Astrocyte (in vitro differentiated cells and primary cell): Measurements from ENCODE around the gene NDUFB11. TPM values are rescaled to one million over a fixed set of nuclear protein-coding genes. Genes with fewer than 3 reads are reported as not detected.
A peak's percentile ranks its signal among the peaks of the same experiment; 100 is the strongest.
"Not testable (repeated sequence)": the region's sequence is repeated elsewhere in the genome, so short reads cannot be mapped to it uniquely, and the experiment has no call there.

ENCODE experiments used
- DNase-seq: peaks from one replicate; pipeline ENCODE4 v3.0.0-alpha.2; 2010; ENCODE audit warnings: low read depth
- FAIRE-seq: peaks from 2 replicates; lab custom pipeline; 2011; peaks lifted over from hg19 to GRCh38; lab: Jason Lieb, UNC
- H2AFZ ChIP-seq: 2 replicates; pipeline ENCODE4 v1.6.0; 2012; ENCODE audit warnings: low read depth, low read length, inconsistent platforms
- H3K27ac ChIP-seq: 2 replicates; pipeline ENCODE4 v1.5.1; 2011; ENCODE audit warnings: low read depth, low read length, inconsistent platforms
- H3K27me3 ChIP-seq: 2 replicates; pipeline ENCODE4 v1.6.0; 2011; ENCODE audit warnings: low read length, inconsistent platforms; ENCODE audit not compliant: insufficient read depth
- H3K36me3 ChIP-seq: 2 replicates; pipeline ENCODE4 v1.5.1; 2011; ENCODE audit warnings: low read length, inconsistent platforms; ENCODE audit not compliant: insufficient read depth
- H3K4me1 ChIP-seq: 2 replicates; pipeline ENCODE4 v1.5.1; 2011; ENCODE audit warnings: low read length, inconsistent platforms; ENCODE audit not compliant: insufficient read depth
- H3K4me2 ChIP-seq: 2 replicates; pipeline ENCODE4 v1.6.0; 2012; ENCODE audit warnings: low read length, inconsistent platforms
- H3K4me3 ChIP-seq: 2 replicates; pipeline ENCODE4 v1.5.1; 2011; ENCODE audit warnings: low read depth, mild to moderate bottlenecking, low read length, inconsistent platforms; ENCODE audit not compliant: insufficient read depth
- H3K79me2 ChIP-seq: 2 replicates; pipeline ENCODE4 v1.6.0; 2012; ENCODE audit warnings: mild to moderate bottlenecking, low read length, inconsistent platforms; ENCODE audit not compliant: insufficient read depth
- H3K9ac ChIP-seq: 2 replicates; pipeline ENCODE4 v1.6.0; 2012; ENCODE audit warnings: mild to moderate bottlenecking, low read length, inconsistent platforms
- H3K9me3 ChIP-seq: 2 replicates; pipeline ENCODE4 v1.5.1; 2012; ENCODE audit warnings: low read depth, mild to moderate bottlenecking, low read length, inconsistent platforms; ENCODE audit not compliant: insufficient read depth
- H4K20me1 ChIP-seq: 2 replicates; pipeline ENCODE4 v1.6.0; 2012; ENCODE audit warnings: low read length, inconsistent platforms; ENCODE audit not compliant: insufficient read depth
- H3K27ac Mint-ChIP-seq: one replicate; pipeline ENCODE4 v1.8.0; 2021; ENCODE audit warnings: mild to moderate bottlenecking, mixed read lengths; ENCODE audit not compliant: unreplicated experiment
- H3K27me3 Mint-ChIP-seq: one replicate; pipeline ENCODE4 v1.8.0; 2021; ENCODE audit warnings: low read depth, mixed read lengths; ENCODE audit not compliant: unreplicated experiment
- H3K36me3 Mint-ChIP-seq: one replicate; pipeline ENCODE4 v1.8.0; 2021; ENCODE audit warnings: low read depth, mixed read lengths; ENCODE audit not compliant: unreplicated experiment
- H3K4me1 Mint-ChIP-seq: one replicate; pipeline ENCODE4 v1.8.0; 2021; ENCODE audit warnings: low read depth, mixed read lengths; ENCODE audit not compliant: unreplicated experiment
- H3K4me3 Mint-ChIP-seq: one replicate; pipeline ENCODE4 v1.8.0; 2021; ENCODE audit warnings: mild to moderate bottlenecking, moderate library complexity, mixed read lengths; ENCODE audit not compliant: unreplicated experiment
- H3K9me3 Mint-ChIP-seq: one replicate; pipeline ENCODE4 v1.8.0; 2021; ENCODE audit warnings: mild to moderate bottlenecking, mixed read lengths; ENCODE audit not compliant: unreplicated experiment
- CTCF ChIP-seq: IDR thresholded peaks from 2 replicates; pipeline ENCODE4 v1.5.1; 2011; ENCODE audit warnings: low read depth, mild to moderate bottlenecking, inconsistent platforms, low read length, moderate library complexity; ENCODE audit not compliant: insufficient read depth
- EZH2 ChIP-seq: IDR thresholded peaks from 2 replicates; pipeline ENCODE4 v1.6.1; 2012; ENCODE audit warnings: mild to moderate bottlenecking, low read length, inconsistent platforms; ENCODE audit not compliant: insufficient read depth
- total RNA-seq: library from RNA; stranded (reverse); gene quantifications from 2 replicates; pipeline ENCODE4 v1.2.1, GENCODE V29; 2021

Gene NDUFB11
- total RNA-seq, 1 donor from 2014 or later: 86.3 TPM

- not testable (repeated sequence) for H3K4me3 ChIP-seq, H3K9me3 Mint-ChIP-seq, H2AFZ ChIP-seq, H3K4me1 ChIP-seq, H3K36me3 ChIP-seq, H4K20me1 ChIP-seq, H3K27ac Mint-ChIP-seq, H3K9me3 ChIP-seq, H3K79me2 ChIP-seq, H3K4me2 ChIP-seq, H3K9ac ChIP-seq, DNase-seq, H3K4me1 Mint-ChIP-seq, H3K4me3 Mint-ChIP-seq, H3K36me3 Mint-ChIP-seq, H3K27me3 Mint-ChIP-seq, H3K27ac ChIP-seq, H3K27me3 ChIP-seq
- peak; percentile 96 for FAIRE-seq
Measured at GRCh38 chrX:47116551-47117110, 27.9 kb downstream of the NDUFB11 start.

GRCh38 chrX:47112316-47112954 lies 32.1 kb downstream of the NDUFB11 start:
- Histone ChIP-seq H4K20me1 (no peaks in the 10 kb centered on the region), H3K27me3 (no peaks in the 10 kb centered on the region), H3K27ac (no peak overlapping the region), H3K4me3 (no peak overlapping the region), H3K79me2 (no peaks in the 10 kb centered on the region), H2AFZ (no peak overlapping the region), H3K9ac (no peak overlapping the region), H3K36me3 (no peaks in the 10 kb centered on the region), H3K4me1 (no peaks in the 10 kb centered on the region), H3K4me2 (no peak overlapping the region), H3K9me3 (no peaks in the 10 kb centered on the region)
- Mint-ChIP-seq H3K4me3 (no peak overlapping the region), H3K27ac (no peak overlapping the region), H3K36me3 (no peaks in the 10 kb centered on the region), H3K4me1 (no peaks in the 10 kb centered on the region), H3K9me3 (peaks cover 3% of the 10 kb centered on the region), H3K27me3 (no peaks in the 10 kb centered on the region)
- DNase-seq (peak; percentile 2), FAIRE-seq (peak; percentile 47)
- TF ChIP-seq EZH2 (no peak), CTCF (no peak)

GRCh38 chrX:47110936-47111615 lies 33.4 kb downstream of the NDUFB11 start:
- H3K4me3 Mint-ChIP-seq, H3K9me3 Mint-ChIP-seq: not testable (repeated sequence)

More at GRCh38 chrX:47110936-47111615, 33.4 kb downstream of the NDUFB11 start:
- not testable (repeated sequence) for H3K27me3 ChIP-seq, H2AFZ ChIP-seq, H3K27me3 Mint-ChIP-seq, H3K4me2 ChIP-seq, H3K9ac ChIP-seq, DNase-seq, H3K9me3 ChIP-seq, H3K36me3 Mint-ChIP-seq, H3K79me2 ChIP-seq, H3K36me3 ChIP-seq, H3K4me1 ChIP-seq, H4K20me1 ChIP-seq, H3K27ac ChIP-seq, H3K4me3 ChIP-seq, FAIRE-seq, H3K27ac Mint-ChIP-seq, H3K4me1 Mint-ChIP-seq
